RWPE2 (cell line): ENCODE results near the gene CXCL16.

ENCODE experiments used
- ATAC-seq: fragments of 200-7000 bp; cut with Tn5 transposase; 3 replicates; pipeline ENCODE4 v1.9.1; 2021; ENCODE audit warnings: low read depth
- DNase-seq: peaks from one replicate; pipeline ENCODE4 v3.0.0-alpha.2; 2020; ENCODE audit warnings: low spot score
- H3K27ac ChIP-seq: fragments of 450-650 bp; 2 replicates; pipeline ENCODE4 v1.5.1; 2017; ENCODE audit warnings: mild to moderate bottlenecking; ENCODE audit not compliant: poor library complexity, severe bottlenecking
- H3K27me3 ChIP-seq: fragments of 250-450 bp; sonication (Bioruptor Pico); 2 replicates; pipeline ENCODE4 v1.5.1; 2021; ENCODE audit warnings: mild to moderate bottlenecking, moderate library complexity; ENCODE audit not compliant: insufficient read depth, poor library complexity, severe bottlenecking
- H3K36me3 ChIP-seq: fragments of 250-450 bp; sonication (Bioruptor Pico); 2 replicates; pipeline ENCODE4 v1.5.1; 2020; ENCODE audit warnings: low read depth, mild to moderate bottlenecking, moderate library complexity
- H3K4me1 ChIP-seq: fragments of 250-450 bp; sonication (Bioruptor Pico); 2 replicates; pipeline ENCODE4 v1.5.1; 2021; ENCODE audit warnings: mild to moderate bottlenecking, moderate library complexity; ENCODE audit not compliant: insufficient read depth, poor library complexity, severe bottlenecking
- H3K4me3 ChIP-seq: fragments of 250-450 bp; sonication (Bioruptor Pico); 2 replicates; pipeline ENCODE4 v1.5.1; 2021; ENCODE audit warnings: mild to moderate bottlenecking, moderate library complexity; ENCODE audit not compliant: severe bottlenecking
- H3K9me3 ChIP-seq: fragments of 250-450 bp; sonication (Bioruptor Pico); 2 replicates; pipeline ENCODE4 v1.5.1; 2021; ENCODE audit warnings: mild to moderate bottlenecking, moderate library complexity; ENCODE audit not compliant: severe bottlenecking
- TF ChIP-seq, protein P1 (sequence below): fragments of 450-650 bp; IDR thresholded peaks from one replicate; pipeline ENCODE4 v1.5.1; 2017; ENCODE audit warnings: mild to moderate bottlenecking, moderate library complexity; ENCODE audit not compliant: poor library complexity, severe bottlenecking

CXCL16 gene

DNA sequence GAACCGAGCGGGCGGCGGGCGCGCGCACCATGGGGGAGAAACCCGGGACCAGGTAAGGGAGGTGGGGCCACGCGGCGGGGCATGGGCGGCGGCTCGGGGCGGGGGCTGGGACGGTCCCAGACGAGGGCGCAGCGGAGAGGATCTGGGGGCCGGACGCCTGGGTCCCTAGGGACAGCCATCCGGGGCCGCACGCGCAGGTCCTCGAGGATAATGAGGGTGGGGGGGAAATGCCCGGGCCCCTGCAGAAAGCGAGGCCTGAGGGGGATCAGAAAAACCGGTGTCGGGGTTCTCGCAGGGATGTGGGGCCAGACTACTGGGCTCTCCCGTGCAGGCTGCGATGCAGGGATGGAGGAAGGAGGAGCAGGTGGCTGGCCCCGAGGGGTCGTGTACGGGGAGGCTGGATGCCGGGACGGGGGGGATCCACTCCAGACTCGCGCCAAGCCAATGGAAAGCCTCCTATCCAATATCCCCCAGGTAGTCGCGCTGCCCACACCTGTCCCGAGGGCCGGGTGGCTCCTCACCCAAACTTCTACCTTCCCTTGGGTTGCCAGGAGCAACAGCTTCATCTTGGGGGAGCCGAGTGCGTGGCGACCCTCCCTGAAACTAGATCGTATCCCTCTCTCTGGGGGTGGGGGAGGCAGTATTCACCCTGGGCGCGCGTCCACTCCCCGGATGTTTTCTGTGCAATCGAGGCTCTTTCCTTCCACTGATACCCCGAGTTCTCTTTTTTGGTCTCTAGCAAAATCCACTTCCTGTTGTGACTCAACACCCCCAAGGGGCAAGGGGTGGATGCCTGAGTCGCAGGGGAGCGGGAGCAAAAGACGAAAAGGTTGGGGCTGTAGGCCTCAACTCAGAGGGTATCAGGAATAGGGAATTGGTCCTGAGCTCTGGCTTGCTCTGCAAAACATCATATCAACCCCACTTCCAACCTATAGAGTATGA is 28.8 kb downstream of the CXCL16 start:
- Histone ChIP-seq H3K4me1 (no peaks in the 10 kb centered on the region), H3K4me3 (peak overlapping the region; percentile 51), H3K9me3 (no peaks in the 10 kb centered on the region), H3K27me3 (no peaks in the 10 kb centered on the region), H3K27ac (peak overlapping the region; percentile 72), H3K36me3 (no peaks in the 10 kb centered on the region)
- DNase-seq (no peak), ATAC-seq (no peak)
- TF ChIP-seq, protein P1, sequence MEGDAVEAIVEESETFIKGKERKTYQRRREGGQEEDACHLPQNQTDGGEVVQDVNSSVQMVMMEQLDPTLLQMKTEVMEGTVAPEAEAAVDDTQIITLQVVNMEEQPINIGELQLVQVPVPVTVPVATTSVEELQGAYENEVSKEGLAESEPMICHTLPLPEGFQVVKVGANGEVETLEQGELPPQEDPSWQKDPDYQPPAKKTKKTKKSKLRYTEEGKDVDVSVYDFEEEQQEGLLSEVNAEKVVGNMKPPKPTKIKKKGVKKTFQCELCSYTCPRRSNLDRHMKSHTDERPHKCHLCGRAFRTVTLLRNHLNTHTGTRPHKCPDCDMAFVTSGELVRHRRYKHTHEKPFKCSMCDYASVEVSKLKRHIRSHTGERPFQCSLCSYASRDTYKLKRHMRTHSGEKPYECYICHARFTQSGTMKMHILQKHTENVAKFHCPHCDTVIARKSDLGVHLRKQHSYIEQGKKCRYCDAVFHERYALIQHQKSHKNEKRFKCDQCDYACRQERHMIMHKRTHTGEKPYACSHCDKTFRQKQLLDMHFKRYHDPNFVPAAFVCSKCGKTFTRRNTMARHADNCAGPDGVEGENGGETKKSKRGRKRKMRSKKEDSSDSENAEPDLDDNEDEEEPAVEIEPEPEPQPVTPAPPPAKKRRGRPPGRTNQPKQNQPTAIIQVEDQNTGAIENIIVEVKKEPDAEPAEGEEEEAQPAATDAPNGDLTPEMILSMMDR = no peak

DNA sequence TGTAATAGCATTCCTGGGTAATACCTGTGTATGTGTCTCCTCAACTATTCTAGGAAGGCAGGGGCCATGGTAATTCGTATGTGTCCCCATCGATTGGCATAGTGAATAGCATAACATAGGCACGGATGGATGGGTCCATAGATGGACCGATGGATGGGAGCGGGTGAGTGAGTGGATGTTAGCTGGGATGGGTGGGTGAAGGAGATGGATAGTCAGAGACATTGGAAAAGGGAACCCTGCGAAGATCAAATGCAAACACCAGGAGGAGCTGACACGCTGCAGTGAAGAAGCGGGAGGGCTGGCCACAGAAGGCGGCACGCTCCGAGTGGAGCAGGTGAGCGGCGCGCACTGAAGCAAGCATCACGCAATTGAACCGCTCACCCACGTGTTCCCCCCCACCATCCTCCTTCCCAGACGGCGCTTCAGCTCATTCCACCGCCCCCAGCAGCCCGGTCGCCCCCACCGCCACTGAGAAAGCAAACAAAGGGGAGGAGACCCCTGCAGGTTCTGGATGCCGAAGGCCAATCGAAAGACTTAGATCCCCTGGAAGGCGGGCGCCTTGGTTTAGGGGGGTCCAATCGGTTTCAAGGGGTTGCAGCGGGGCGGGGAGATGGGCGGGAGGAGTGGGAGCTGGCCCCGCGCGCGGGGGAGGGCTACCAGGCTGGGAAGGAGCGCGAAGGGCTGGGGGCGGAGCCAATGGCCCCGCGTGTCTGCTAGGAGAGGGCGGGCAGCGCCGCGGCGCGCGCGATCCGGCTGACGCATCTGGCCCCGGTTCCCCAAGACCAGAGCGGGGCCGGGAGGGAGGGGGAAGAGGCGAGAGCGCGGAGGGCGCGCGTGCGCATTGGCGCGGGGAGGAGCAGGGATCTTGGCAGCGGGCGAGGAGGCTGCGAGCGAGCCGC is 29.7 kb downstream of the CXCL16 start, which contains the start of gene ARRB2:
Gene ARRB2 (plus strand): TSS at position 839 of the 899 bp plus-strand sequence. CDS start 90 bp downstream, outside the sequence.
- no peaks in the 10 kb centered on the region for H3K9me3 ChIP-seq
- peak within 1 kb of the TSS; percentile 72 for H3K27ac ChIP-seq
- peak; percentile 98 for DNase-seq
- no peaks in the 10 kb centered on the region for H3K27me3 ChIP-seq
- ATAC-seq = peak; percentile 77
- H3K4me1 ChIP-seq = no peaks in the 10 kb centered on the region
- H3K36me3 ChIP-seq = no peaks in the 10 kb centered on the region
- peak within 1 kb of the TSS; percentile 51 for H3K4me3 ChIP-seq
- TF ChIP-seq, protein P1 = peak; percentile 62

DNA sequence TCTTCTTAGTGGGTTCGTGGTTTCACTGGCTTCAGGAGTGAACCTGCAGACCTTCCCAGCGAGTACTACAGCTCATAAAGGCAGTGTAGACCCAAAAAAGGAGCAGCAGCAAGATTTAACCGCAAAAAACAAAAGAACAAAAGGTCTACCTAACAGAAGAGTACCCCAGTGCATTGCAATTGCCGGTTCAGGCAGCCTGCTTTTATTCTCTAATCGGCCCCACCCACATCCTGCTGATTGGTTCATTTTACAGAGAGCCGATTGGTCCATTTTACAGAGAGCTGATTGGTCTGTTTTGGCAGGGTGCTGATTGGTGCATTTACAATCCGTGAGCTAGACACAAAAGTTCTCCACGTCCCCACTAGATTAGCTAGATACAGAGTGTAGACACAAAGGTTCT is 31.3 kb downstream of the CXCL16 start:
- TF ChIP-seq, protein P1 = no peak
- no peak for DNase-seq
- no peaks in the 10 kb centered on the region for H3K36me3 ChIP-seq
- H3K9me3 ChIP-seq = no peaks in the 10 kb centered on the region
- no peak for ATAC-seq
- H3K4me1 ChIP-seq = no peaks in the 10 kb centered on the region
- no peak overlapping the region for H3K4me3 ChIP-seq
- no peaks in the 10 kb centered on the region for H3K27me3 ChIP-seq
- H3K27ac ChIP-seq = no peak overlapping the region

DNA sequence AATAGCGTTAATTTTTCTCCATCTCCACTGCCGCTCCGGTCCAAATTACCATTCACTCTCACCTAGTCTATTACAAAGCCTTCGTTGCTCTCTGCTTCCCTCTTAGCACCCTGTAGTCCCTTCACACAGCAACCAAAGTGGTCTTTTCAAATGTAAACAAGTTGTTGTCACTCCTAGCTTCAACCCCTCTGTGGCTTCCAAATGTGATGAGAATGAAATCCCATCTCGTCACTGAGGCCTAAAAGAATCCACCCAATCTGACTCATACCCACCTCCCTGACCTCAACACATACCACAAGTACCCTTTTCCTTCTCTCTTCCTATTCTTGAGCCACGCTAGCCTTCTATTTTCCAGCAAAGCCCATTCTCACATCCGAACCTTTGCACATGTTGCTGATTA is 33.6 kb downstream of the CXCL16 start:
- no peak overlapping the region for H3K27ac ChIP-seq
- peaks cover 6% of the 10 kb centered on the region for H3K4me1 ChIP-seq
- TF ChIP-seq, protein P1 = no peak
- no peaks in the 10 kb centered on the region for H3K9me3 ChIP-seq
- ATAC-seq (no peak), DNase-seq (no peak)
- H3K4me3 ChIP-seq = no peak overlapping the region
- H3K27me3 ChIP-seq = no peaks in the 10 kb centered on the region
- peaks cover 6% of the 10 kb centered on the region; the same call in 1 of the 2 replicates for H3K36me3 ChIP-seq
